GM21825 (cell line): ENCODE data around the gene EHD1.

Experiments used
- ATAC-seq: cut with Tn5 transposase; IDR thresholded peaks from one replicate; pipeline ENCODE4 v1.9.1; 2021; ENCODE audit warnings: mild to moderate bottlenecking, moderate library complexity; ENCODE audit not compliant: unreplicated experiment

Gene EHD1

GRCh38 chr11:64802370-64803157 is 75.9 kb downstream of the EHD1 start:
- ATAC-seq = peak; percentile 20
